ENCODE measurements around the gene PCBP1. TPM values are rescaled to one million over a fixed set of nuclear protein-coding genes. Genes with fewer than 3 reads are reported as not detected.

The PCBP1 gene
- total RNA-seq, 4 donors from 2014 or later, result 198 to 324 (median 244) TPM

- no peak for TF ChIP-seq CTCF (IDR thresholded peaks at IDR 0.05; ENCODE audit: low read depth)
Measured at GRCh38 chr2:70128005-70128404, 40.7 kb downstream of the PCBP1 start.

DNA sequence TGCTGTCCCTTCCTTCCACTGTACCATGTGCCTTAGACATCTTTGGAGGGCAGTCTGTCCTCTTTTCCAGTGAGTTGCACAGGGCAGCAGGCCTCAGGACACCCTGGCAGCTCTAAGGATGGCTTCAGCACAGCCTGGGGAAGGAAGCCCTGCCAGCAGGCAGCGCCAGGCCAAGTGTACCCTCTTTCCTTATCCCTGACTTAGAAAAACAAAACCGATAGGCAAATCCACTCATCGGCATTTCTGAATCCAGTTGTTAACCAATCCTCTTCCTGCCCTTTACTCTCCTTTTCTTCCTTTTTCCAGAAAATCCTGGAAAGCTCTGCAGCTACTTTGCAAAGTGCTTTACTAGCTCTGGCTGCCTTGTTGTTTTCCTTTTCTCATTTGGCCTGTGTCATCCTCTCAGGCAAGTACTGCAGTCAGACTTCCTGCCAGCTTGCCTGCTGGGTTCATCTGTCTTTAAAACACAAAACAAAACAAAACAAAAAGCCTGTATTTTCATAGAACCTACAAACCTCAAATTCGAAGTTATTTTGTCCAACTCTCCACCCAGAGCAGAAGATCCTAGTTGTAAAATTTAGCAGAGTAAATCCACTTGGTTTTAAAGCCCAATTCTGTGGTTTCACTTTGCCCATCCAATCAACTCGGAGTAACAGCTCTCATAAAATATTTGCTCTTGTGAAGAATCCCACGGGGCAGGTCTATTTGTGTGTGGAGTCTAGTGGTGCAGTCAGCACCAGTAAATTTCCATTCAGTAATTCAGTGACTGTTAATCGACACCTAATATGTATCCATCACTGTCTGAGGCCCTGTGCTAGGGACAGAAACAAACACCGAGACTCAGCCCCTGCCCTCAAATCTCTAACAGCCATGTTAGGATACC lies 45.2 kb downstream of the PCBP1 start:
- TF ChIP-seq CTCF (IDR thresholded peaks at IDR 0.05; ENCODE audit: low read depth), result no peak

DNA sequence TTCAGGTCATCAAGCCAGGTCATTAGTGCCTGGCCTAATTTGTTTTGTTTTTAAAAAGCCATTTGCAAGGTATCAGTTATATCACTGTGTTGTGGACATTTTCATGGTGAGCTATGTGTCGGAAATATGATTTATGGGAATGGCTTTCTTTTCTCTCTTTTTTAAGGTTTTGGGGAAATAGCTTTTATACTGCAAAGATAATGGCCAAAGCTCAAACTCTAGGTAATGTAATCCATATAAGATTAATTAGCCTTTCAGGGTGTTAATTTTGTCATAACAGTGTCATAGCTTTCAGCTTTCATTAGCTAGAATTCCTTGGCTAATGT lies 45.8 kb downstream of the PCBP1 start:
- no peak for TF ChIP-seq CTCF (IDR thresholded peaks at IDR 0.05; ENCODE audit: low read depth)

- TF ChIP-seq CTCF (IDR thresholded peaks at IDR 0.05; ENCODE audit: low read depth), result no peak
Measured at GRCh38 chr2:70133491-70134322, 46.4 kb downstream of the PCBP1 start.

Small RNAs within 50 kb of the gene (small RNA-seq; reads per million reads assigned to genes)
- not detected for gene RN7SL470P

Other genes with a start within 250 kb of the PCBP1 start
- 100 to 1,000 TPM in 2 of 4 donors, 10 to 100 TPM in 2; 66.7 to 125 (median 86.0) TPM for gene SNRNP27, start 193.5 kb upstream of the PCBP1 start, total RNA-seq
- 10 to 100 TPM in 1 of 4 donors, 1 to 10 TPM in 3; 7.2 to 16.6 (median 8.8) TPM for gene MXD1, start 172.4 kb upstream of the PCBP1 start, total RNA-seq
- 1 to 10 TPM in 3 of 4 donors, under 1 TPM in 1; 0.98 to 3.5 (median 2.1) TPM for gene ASPRV1, start 125.8 kb upstream of the PCBP1 start, total RNA-seq
- gene C2orf42, start 103.5 kb downstream of the PCBP1 start, total RNA-seq, result 10 to 100 TPM in 3 of 4 donors, 1 to 10 TPM in 1; 8.7 to 17.3 (median 11.7) TPM
- gene TIA1, start 161.2 kb downstream of the PCBP1 start, total RNA-seq, result 10 to 100 TPM; 75.2 to 89.5 (median 82.6) TPM
- gene PCYOX1, start 170.7 kb downstream of the PCBP1 start, total RNA-seq, result 100 to 1,000 TPM in 2 of 4 donors, 10 to 100 TPM in 2; 82.0 to 153 (median 101) TPM
- gene SNRPG, start 206.3 kb downstream of the PCBP1 start, total RNA-seq, result 100 to 1,000 TPM in 2 of 4 donors, 10 to 100 TPM in 2; 62.4 to 229 (median 97.1) TPM
- gene FAM136A, start 214.6 kb downstream of the PCBP1 start, total RNA-seq, result 10 to 100 TPM; 13.6 to 24.8 (median 20.4) TPM